GM23248 (cell line): ENCODE results near the gene TMEM120A. TPM values are rescaled to one million over a fixed set of nuclear protein-coding genes. Genes with fewer than 3 reads are reported as not detected.

Experiments
- DNase-seq: peaks from one replicate; pipeline ENCODE4 v3.0.0-alpha.2; 2015
- H2AFZ ChIP-seq: fragments of 200-600 bp; sonication (generic); 2 replicates; pipeline ENCODE4 v1.6.1; 2016; ENCODE audit warnings: antibody characterized with exemption
- H3F3A ChIP-seq: fragments of 200-600 bp; sonication (generic); 2 replicates; pipeline ENCODE4 v1.6.1; 2016; ENCODE audit warnings: mild to moderate bottlenecking, antibody characterized with exemption, mixed run types; ENCODE audit not compliant: insufficient read depth
- H3K27ac ChIP-seq: fragments of 200-600 bp; sonication (generic); 2 replicates; pipeline ENCODE4 v1.5.1; 2016; ENCODE audit warnings: mild to moderate bottlenecking
- H3K27me3 ChIP-seq: fragments of 200-600 bp; sonication (generic); replicated peaks from 2 replicates; pipeline ENCODE4 v1.6.1; 2016; ENCODE audit warnings: mild to moderate bottlenecking; ENCODE audit not compliant: insufficient read depth
- H3K36me3 ChIP-seq: fragments of 200-600 bp; sonication (generic); 2 replicates; pipeline ENCODE4 v1.6.1; 2016; ENCODE audit warnings: low read depth, mild to moderate bottlenecking
- H3K4me1 ChIP-seq: fragments of 200-600 bp; sonication (generic); 2 replicates; pipeline ENCODE4 v1.6.1; 2016; ENCODE audit warnings: mild to moderate bottlenecking; ENCODE audit not compliant: insufficient read depth
- H3K4me2 ChIP-seq: fragments of 200-600 bp; sonication (generic); one replicate; pipeline ENCODE4 v1.6.1; 2016; ENCODE audit warnings: mild to moderate bottlenecking; ENCODE audit not compliant: unreplicated experiment
- H3K4me3 ChIP-seq: fragments of 200-600 bp; sonication (generic); 2 replicates; pipeline ENCODE4 v1.5.1; 2016; ENCODE audit warnings: mild to moderate bottlenecking
- H3K79me2 ChIP-seq: fragments of 200-600 bp; sonication (generic); 2 replicates; pipeline ENCODE4 v1.6.1; 2016; ENCODE audit warnings: mild to moderate bottlenecking; ENCODE audit not compliant: insufficient read depth
- H3K9ac ChIP-seq: fragments of 200-600 bp; sonication (generic); 2 replicates; pipeline ENCODE4 v1.6.1; 2016; ENCODE audit warnings: mild to moderate bottlenecking
- H3K9me2 ChIP-seq: fragments of 200-600 bp; sonication (generic); 2 replicates; pipeline ENCODE4 v1.6.1; 2016; ENCODE audit warnings: mixed run types, mild to moderate bottlenecking, moderate library complexity; ENCODE audit not compliant: insufficient read depth
- H3K9me3 ChIP-seq: fragments of 200-600 bp; sonication (generic); one replicate; pipeline ENCODE4 v1.6.1; 2017; ENCODE audit warnings: low read depth
- H4K20me1 ChIP-seq: fragments of 200-600 bp; sonication (generic); 2 replicates; pipeline ENCODE4 v1.6.0; 2016; ENCODE audit not compliant: insufficient read depth
- EZH2 ChIP-seq: fragments of 200-600 bp; sonication (generic); IDR thresholded peaks from 2 replicates; pipeline ENCODE4 v1.6.1; 2018; ENCODE audit warnings: antibody characterized with exemption, mild to moderate bottlenecking; ENCODE audit not compliant: insufficient read depth, poor library complexity, severe bottlenecking
- EZH2phosphoT487 ChIP-seq: fragments of 200-600 bp; sonication (generic); IDR thresholded peaks from 2 replicates; pipeline ENCODE4 v1.6.1; 2018; ENCODE audit warnings: antibody characterized with exemption, moderate library complexity, mild to moderate bottlenecking, low read depth; ENCODE audit not compliant: insufficient read depth
- WGBS, 2 experiments: methylation state at CpG; one replicate each; pipeline ENCODE4 v1.1.6; 2015 to 2017; ENCODE audit warnings: low lambda C conversion rate in 2 of 2, low coverage in 1 of 2; ENCODE audit errors: missing lambda C conversion rate in 2 of 2; 5-methylcytosine and 5-hydroxymethylcytosine counted together
- in situ Hi-C: fragments of 300-500 bp; cut with MboI; formaldehyde crosslinking; loops from 2 replicates; pipeline ENCODE4 v1.15.0; 2020
- polyA plus RNA-seq: library from polyadenylated mRNA; unstranded; fragments of >200 nt; fragmentation: Nextera tagmentation; extraction: Ambion mirVana; gene quantifications from 2 replicates; pipeline ENCODE4 v1.2.1, GENCODE V29; 2016
- total RNA-seq: library from RNA; depleted of rRNA; stranded (reverse); fragments of >200 nt; shearing (Covaris generic); gene quantifications from 2 replicates; pipeline ENCODE4 v1.2.3, GENCODE V29; 2014

The TMEM120A gene
- total and polyA plus RNA-seq, 2 experiments from 2014 or later: 25.1 to 46.9 TPM

GRCh38 chr7:75987805-75988567 is 6.4 kb downstream of the TMEM120A start:
- H3K27ac ChIP-seq: no peak overlapping the region
- no peaks in the 10 kb centered on the region for H3K36me3 ChIP-seq
- DNase-seq: no peak
- no peak overlapping the region for H2AFZ ChIP-seq
- H3K9me3 ChIP-seq: no peaks in the 10 kb centered on the region
- WGBS, 2 experiments: 87 to 89% methylated on average over 28 to 30 of the region's 30 CpGs
- no peaks in the 10 kb centered on the region for H3K4me1 ChIP-seq
- no peak overlapping the region for H3K4me2 ChIP-seq
- H3K27me3 ChIP-seq: no peaks in the 10 kb centered on the region
- no peaks in the 10 kb centered on the region for H3K79me2 ChIP-seq
- no peak overlapping the region for H3K9ac ChIP-seq
- no peaks in the 10 kb centered on the region for H3K9me2 ChIP-seq
- no peak for TF ChIP-seq EZH2phosphoT487
- no peak for TF ChIP-seq EZH2
- in situ Hi-C loops: no loop called here
- no peaks in the 10 kb centered on the region for H4K20me1 ChIP-seq
- no peak overlapping the region for H3K4me3 ChIP-seq
- no peaks in the 10 kb centered on the region for H3F3A ChIP-seq

GRCh38 chr7:75987026-75987804 is 7.2 kb downstream of the TMEM120A start:
- no peak for DNase-seq

GRCh38 chr7:75986147-75986781 is 8.1 kb downstream of the TMEM120A start:
- H3K4me3 ChIP-seq: no peak overlapping the region
- no peak overlapping the region for H3K27ac ChIP-seq
- H3K9me2 ChIP-seq: no peaks in the 10 kb centered on the region
- H3K9ac ChIP-seq: no peak overlapping the region
- H3K4me2 ChIP-seq: no peak overlapping the region
- no peak for TF ChIP-seq EZH2
- no peak for TF ChIP-seq EZH2phosphoT487
- no peaks in the 10 kb centered on the region for H3K36me3 ChIP-seq
- no peak overlapping the region for H2AFZ ChIP-seq
- H3F3A ChIP-seq: no peaks in the 10 kb centered on the region
- no peaks in the 10 kb centered on the region for H4K20me1 ChIP-seq
- in situ Hi-C loops: no loop called here
- H3K4me1 ChIP-seq: no peaks in the 10 kb centered on the region
- 87 to 91% methylated on average over 19 to 20 of the region's 20 CpGs for WGBS, 2 experiments
- no peak for DNase-seq
- no peaks in the 10 kb centered on the region for H3K79me2 ChIP-seq
- H3K9me3 ChIP-seq: no peaks in the 10 kb centered on the region
- no peaks in the 10 kb centered on the region for H3K27me3 ChIP-seq

More at GRCh38 chr7:75987026-75987804, 7.2 kb downstream of the TMEM120A start:
- in situ Hi-C loops: no loop called here
- Histone ChIP-seq H3K27me3 (no peaks in the 10 kb centered on the region), H3K27ac (no peak overlapping the region), H3K4me2 (no peak overlapping the region), H3K4me1 (no peaks in the 10 kb centered on the region), H3K9ac (no peak overlapping the region), H4K20me1 (no peaks in the 10 kb centered on the region), H3K9me3 (no peaks in the 10 kb centered on the region), H2AFZ (no peak overlapping the region), H3K9me2 (no peaks in the 10 kb centered on the region), H3F3A (no peaks in the 10 kb centered on the region), H3K4me3 (no peak overlapping the region), H3K36me3 (no peaks in the 10 kb centered on the region), H3K79me2 (no peaks in the 10 kb centered on the region)
- WGBS, 2 experiments: 88 to 94% methylated on average over 30 to 32 of the region's 32 CpGs
- no peak for TF ChIP-seq EZH2
- TF ChIP-seq EZH2phosphoT487: no peak

GRCh38 chr7:75985518-75986146 is 8.8 kb downstream of the TMEM120A start:
- 80 to 84% methylated on average over 36 to 41 of the region's 41 CpGs for WGBS, 2 experiments
- Histone ChIP-seq H3K27ac (no peak overlapping the region), H3K9ac (no peak overlapping the region), H2AFZ (no peak overlapping the region), H3K4me2 (no peak overlapping the region), H3K9me3 (no peaks in the 10 kb centered on the region), H3F3A (no peaks in the 10 kb centered on the region), H3K36me3 (no peaks in the 10 kb centered on the region), H4K20me1 (no peaks in the 10 kb centered on the region), H3K79me2 (no peaks in the 10 kb centered on the region), H3K9me2 (no peaks in the 10 kb centered on the region), H3K27me3 (no peaks in the 10 kb centered on the region), H3K4me3 (no peak overlapping the region), H3K4me1 (no peaks in the 10 kb centered on the region)
- DNase-seq: no peak
- in situ Hi-C loops: no loop called here
- TF ChIP-seq EZH2phosphoT487 (no peak), EZH2 (no peak)
